OCI-M2 (cell line): ENCODE data around the gene ZDHHC14.

Experiments used
- DNase-seq: peaks from one replicate; lab custom pipeline; 2025; ENCODE audit not compliant: unreplicated experiment; lab: John Stamatoyannopoulos, UW

The ZDHHC14 gene

GRCh38 chr6:157609556-157609955, 228.6 kb downstream of the ZDHHC14 start:
- no peak for DNase-seq

GRCh38 chr6:157610451-157610999, 229.5 kb downstream of the ZDHHC14 start:
- no peak for DNase-seq

DNA sequence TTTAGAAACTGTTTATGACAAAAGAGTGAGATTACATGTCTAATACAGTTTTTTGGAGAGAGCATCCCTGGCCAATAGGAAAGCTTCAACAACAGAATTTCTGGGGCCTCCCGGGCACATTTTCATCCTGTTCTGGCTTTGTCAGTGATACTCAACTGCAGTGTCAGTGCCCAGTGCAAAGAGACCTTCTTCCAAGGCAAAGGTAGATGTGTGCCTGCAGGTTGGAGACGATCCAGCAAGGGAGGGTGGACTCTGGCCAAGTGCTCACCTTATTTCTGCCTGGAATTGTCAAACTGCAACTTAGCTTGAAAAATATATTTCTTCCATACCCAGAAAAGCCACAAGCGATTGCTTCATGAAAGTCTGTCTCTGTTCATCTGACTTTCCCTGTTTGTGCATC, 230.4 kb downstream of the ZDHHC14 start:
- DNase-seq = no peak

DNA sequence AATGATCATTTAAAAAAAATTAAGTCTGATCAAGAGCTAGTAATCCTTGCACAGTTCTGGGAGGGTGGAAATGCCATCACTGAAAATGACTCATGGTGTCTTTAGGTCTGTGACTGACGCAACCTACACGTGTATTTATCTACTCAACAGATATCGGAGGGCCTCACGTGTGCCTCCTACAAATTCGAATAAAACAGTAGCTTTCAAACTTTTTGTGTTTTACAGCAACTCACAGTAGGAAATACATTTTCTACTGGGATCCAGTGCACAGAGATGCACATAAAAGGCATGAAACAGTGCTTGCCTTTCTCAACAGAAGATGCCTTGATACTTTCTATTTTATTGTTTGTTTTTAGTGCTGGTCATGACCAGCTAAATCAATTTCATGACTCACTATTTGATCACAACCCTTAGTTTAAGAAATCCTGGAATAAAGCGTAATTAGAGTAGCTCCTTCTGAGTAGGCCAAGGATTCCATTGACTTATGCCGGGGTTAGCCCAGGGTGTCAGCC, 232.1 kb downstream of the ZDHHC14 start:
- DNase-seq = no peak

DNA sequence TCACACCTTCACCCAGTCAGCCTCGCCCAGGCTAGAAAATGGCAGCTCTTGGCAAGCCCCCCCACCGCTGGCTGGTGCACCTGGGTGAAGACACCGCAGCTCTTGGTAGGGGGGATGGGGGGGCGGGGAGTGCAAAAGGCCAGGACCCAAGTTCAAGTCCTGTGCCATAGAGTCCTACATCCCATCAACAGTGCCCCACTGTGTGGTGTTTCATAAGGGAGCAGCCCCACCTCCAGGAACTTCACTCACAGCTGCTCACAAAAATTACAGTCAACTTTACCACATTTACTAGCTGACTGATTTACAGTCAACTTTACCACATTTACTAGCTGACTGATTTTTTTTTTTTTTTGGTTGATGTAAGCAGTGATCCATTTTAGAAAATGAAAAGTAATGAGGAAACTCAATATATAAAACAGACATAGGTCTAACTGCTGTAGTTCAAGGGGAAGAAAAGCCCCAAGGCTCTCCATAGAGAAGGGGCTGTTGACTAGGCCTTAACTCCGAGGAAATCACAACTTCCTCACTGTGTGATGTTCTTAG, 233.1 kb downstream of the ZDHHC14 start:
- DNase-seq = no peak

GRCh38 chr6:157615420-157615769, 234.4 kb downstream of the ZDHHC14 start:
- DNase-seq = no peak

DNA sequence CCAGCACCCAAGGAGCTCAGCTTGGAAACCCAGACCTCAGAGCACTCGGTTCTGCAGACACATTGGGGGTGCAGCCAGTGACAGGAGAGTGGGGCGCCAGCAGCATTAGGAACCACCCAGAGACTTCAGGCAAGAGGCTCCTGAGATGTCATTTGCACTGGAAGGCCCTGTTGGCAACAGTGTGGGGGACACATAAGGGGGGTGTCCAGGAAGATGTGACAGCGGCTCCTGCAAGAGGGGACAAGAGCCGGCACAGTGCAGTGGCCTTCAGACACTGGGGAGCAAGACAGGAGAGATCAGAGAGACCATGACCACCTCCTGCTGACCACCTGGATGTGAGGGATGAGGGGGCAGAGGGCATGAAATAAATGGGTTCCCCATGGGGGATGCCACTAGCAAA, 235.0 kb downstream of the ZDHHC14 start:
- no peak for DNase-seq

GRCh38 chr6:157620944-157621343, 240.0 kb downstream of the ZDHHC14 start:
- DNase-seq = no peak

- no peak for DNase-seq
These were observed 240.4 kb downstream of the ZDHHC14 start for GRCh38 chr6:157621406-157621805.

- no peak for DNase-seq
These were observed 241.4 kb downstream of the ZDHHC14 start for GRCh38 chr6:157622427-157622826.

DNA sequence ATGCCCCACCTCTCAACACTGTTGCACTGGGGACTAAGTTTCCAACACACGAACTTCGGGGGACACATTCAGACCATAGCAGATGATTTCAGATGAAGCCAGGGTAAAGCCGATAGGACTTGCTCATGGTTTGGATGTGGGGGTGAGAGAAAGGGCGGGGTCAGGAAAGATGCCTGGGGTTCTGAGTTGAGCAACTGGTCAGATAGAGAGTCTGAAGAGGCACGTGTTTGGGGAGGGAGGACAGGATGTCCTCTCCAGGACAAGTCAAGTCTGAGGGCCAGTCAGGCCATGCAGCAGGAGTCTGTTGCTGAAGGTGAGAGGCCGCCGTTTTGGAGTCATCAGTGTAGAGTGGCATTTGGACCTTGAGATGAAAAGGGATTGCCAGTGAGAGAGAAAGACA, 244.1 kb downstream of the ZDHHC14 start:
- no peak for DNase-seq

DNA sequence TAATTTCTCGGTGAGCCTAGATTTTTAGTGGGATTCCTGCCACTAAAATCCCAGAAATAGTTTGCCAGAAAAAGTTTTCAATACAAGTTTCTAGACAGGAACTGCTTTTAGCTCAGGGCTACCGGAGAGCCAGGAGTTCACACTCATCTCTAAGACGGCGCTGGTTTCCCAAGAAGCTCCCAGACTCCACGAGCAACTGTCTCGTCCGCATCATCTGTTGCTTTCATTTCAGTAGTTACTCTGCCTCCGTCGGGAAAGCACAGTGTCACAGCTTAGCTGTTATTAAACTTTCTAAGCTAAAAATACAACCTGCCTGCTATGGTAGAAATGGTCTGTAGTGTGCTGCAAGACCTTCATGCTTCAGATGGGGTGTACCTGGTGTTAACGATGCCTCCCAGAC, 244.8 kb downstream of the ZDHHC14 start:
- no peak for DNase-seq

DNA sequence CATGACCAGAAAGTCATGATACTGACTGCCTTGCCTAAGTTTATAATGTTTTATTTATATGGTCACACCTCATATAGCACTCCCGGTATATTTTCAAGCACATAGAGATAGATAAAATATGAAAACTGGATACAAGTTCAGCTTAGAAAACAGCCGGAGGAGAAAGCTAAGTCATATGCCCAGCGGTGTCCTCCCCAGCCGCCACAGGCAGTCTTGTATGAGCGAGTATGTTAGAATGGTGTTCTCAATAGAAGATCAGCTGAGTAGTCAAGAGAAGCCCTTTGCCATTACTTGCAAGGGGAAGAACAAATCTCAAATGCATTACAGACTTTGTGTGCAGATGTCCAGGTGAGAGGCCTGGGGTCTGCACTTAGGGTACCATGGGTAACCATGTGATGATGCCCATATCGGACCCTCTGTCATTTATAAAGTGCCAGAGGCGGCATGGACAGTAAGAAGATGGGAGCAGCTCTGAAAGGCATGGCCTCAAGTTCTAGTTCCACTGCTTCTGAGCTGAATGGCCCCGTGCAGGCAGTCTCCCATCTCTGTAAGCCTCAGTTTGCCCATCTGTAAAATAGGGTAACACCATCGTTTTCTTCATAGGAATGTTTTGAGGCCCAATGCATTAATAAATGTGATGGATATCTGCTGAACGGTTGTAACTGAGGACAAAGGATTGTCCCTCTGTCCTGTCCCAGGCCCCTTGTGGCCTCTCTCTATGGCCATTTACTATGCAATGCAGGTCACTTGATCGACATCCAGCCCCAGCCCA, 246.4 kb downstream of the ZDHHC14 start:
- no peak for DNase-seq

- no peak for DNase-seq
These were observed 247.5 kb downstream of the ZDHHC14 start for GRCh38 chr6:157628463-157628862.

- DNase-seq = no peak
These were observed 248.2 kb downstream of the ZDHHC14 start for GRCh38 chr6:157629220-157629619.

- no peak for DNase-seq
These were observed 249.6 kb downstream of the ZDHHC14 start for GRCh38 chr6:157630463-157631080.

DNA sequence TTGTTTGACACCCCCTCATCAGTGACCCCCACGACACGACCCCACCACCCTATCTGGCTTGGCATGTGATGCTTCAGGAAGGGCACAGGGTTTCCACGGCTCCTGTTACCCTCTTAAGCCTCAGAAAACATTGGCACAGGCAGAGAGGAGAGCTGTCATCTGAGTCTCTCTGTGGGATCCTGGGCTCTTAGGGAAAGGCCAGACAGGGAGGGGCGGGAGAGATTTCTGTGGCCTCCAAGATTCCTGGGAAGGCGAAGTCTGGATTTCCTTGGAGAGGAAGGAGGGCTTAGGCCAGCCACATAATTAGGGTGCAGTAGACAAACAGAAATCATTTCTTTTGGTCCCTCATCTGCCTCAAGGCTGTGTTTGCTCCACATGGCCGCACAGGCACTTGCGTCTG, 250.4 kb downstream of the ZDHHC14 start:
- no peak for DNase-seq

DNA sequence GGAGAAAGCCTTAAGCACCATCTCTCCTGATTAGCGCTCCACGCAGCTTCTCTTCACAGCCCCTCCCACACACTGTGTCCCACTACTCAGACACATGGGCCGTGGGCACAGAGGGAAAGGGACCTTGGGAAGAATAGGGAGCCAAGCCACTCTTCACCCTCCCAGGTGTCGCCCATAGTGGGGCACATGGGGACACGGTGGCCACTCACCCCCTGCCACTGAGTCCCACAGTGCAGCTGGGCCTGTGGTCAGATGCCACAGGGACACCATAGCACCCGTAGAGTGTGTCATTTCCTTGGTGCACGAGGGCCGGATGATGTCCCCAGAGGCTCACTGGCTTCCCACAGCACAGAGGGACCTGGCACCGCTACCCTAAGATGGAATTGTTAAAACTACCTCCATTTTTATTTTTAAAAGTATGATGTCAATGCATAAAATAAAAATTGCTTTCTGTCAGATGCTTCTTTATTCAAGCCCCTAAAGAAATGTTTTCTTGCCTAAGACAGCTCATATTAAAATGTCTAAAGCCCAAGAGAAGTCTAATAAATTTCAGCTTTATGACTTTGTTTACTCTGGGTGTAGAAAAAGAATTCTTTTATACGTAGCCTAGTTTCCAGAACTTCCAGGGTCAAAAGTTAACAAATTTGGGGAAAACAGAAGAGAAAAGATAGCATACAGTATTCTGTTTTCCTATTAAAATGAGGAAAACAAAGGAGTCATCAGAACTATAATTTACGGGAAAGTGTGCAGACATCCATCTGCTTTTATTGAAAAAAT, 251.0 kb downstream of the ZDHHC14 start:
- no peak for DNase-seq

GRCh38 chr6:157632821-157633220, 251.8 kb downstream of the ZDHHC14 start:
- no peak for DNase-seq

DNA sequence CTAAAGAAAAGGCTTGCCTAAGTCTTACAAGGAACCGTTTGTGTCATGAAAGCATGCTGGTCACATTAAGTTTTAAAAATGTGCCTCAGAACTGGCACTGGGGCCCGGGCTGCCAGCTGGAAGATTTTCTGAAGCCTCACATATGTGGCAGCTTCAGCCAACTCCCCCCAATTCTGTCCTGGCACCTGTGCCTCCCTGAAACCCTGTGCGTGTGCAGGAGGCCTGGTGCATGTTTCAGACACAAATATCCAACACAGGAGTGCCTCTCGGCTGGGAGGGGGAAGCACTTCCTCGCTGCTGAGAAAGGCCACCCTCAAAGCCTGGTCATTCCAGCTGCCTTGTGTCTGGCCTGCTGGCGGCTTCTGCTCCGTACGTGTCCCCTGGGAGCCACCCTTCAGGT, 253.6 kb downstream of the ZDHHC14 start:
- DNase-seq = no peak
